ENCODE results near the gene PREX1.

- no peak for TF ChIP-seq CTCF (IDR thresholded peaks at IDR 0.05)
- no peak for TF ChIP-seq POLR2A (IDR thresholded peaks at IDR 0.05)
- no peak for TF ChIP-seq POLR2AphosphoS5 (IDR thresholded peaks at IDR 0.05)
Observed at GRCh38 chr20:48766961-48767960, 60.5 kb downstream of the PREX1 start.

All from prostate gland (tissue), 2 donors.